Nephron (organoid): Measurements from ENCODE around the gene ZMYND8.
A peak's percentile ranks its signal among the peaks of the same experiment; 100 is the strongest.

Source experiments
- H3K27ac Mint-ChIP-seq, 3 experiments: 2 replicates each; pipeline ENCODE4 v1.8.0; 2020; ENCODE audit warnings: mixed read lengths in 3 of 3, mild to moderate bottlenecking in 2 of 3, moderate library complexity in 1 of 3
- H3K27me3 Mint-ChIP-seq: 2 replicates; pipeline ENCODE4 v1.8.0; 2021; ENCODE audit warnings: low read depth, mild to moderate bottlenecking, moderate library complexity, mixed read lengths
- H3K36me3 Mint-ChIP-seq: 2 replicates; pipeline ENCODE4 v1.8.0; 2020; ENCODE audit warnings: low read depth, mixed read lengths
- H3K4me1 Mint-ChIP-seq: 2 replicates; pipeline ENCODE4 v1.8.0; 2020; ENCODE audit warnings: mixed read lengths
- H3K4me3 Mint-ChIP-seq, 3 experiments: 2 replicates each; pipeline ENCODE4 v1.8.0; 2020; ENCODE audit warnings: mild to moderate bottlenecking in 3 of 3, mixed read lengths in 3 of 3, moderate library complexity in 2 of 3
- H3K9me3 Mint-ChIP-seq: 2 replicates; pipeline ENCODE4 v1.8.0; 2020; ENCODE audit warnings: mixed read lengths
- TF ChIP-seq, protein P1 (sequence below), 3 experiments: fragments of 200-600 bp; sonication (generic); IDR thresholded peaks; one replicate each; pipeline ENCODE4 v1.5.0; 2021; ENCODE audit warnings: antibody characterized with exemption in 3 of 3; ENCODE audit not compliant: unreplicated experiment in 3 of 3

ZMYND8 gene

DNA sequence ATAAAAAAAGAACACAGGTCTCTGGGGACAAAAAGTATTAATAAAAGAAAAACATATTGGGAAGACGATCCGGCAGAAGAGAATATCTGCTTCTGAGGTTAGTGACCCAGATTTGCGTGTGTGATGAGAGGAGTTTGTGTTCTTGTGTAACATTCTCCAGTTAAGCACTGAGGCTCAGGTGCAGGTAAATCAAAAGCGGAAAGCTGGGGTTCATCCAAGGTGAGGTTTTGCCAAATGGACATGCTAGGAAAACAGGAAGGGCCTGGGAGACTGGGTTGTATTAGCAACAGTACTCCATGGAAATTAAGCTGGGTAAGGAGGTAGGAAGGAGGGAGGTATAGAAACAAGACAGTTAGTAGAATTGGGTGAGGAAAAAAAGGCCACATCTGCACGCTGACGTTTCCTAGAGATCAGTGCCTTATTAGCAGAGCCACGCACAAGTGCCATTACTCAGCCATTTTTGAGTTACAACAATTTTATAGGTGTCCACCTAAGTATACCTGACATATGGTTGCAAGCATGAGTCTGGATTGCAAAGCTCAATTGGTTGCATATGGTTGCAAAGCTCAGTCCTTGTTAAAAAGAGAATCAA is 139.6 kb downstream of the ZMYND8 start:
- Mint-ChIP-seq H3K4me3 (no peak overlapping the region), H3K36me3 (peaks cover 55% of the 10 kb centered on the region)

GRCh38 chr20:47215653-47216397 is 140.7 kb downstream of the ZMYND8 start:
- Mint-ChIP-seq H3K36me3 (peaks cover 47% of the 10 kb centered on the region), H3K9me3 (no peaks in the 10 kb centered on the region), H3K27me3 (no peaks in the 10 kb centered on the region), H3K4me1 (no peaks in the 10 kb centered on the region), H3K27ac (no peak overlapping the region), H3K4me3 (no peak overlapping the region)
- TF ChIP-seq, protein P1, sequence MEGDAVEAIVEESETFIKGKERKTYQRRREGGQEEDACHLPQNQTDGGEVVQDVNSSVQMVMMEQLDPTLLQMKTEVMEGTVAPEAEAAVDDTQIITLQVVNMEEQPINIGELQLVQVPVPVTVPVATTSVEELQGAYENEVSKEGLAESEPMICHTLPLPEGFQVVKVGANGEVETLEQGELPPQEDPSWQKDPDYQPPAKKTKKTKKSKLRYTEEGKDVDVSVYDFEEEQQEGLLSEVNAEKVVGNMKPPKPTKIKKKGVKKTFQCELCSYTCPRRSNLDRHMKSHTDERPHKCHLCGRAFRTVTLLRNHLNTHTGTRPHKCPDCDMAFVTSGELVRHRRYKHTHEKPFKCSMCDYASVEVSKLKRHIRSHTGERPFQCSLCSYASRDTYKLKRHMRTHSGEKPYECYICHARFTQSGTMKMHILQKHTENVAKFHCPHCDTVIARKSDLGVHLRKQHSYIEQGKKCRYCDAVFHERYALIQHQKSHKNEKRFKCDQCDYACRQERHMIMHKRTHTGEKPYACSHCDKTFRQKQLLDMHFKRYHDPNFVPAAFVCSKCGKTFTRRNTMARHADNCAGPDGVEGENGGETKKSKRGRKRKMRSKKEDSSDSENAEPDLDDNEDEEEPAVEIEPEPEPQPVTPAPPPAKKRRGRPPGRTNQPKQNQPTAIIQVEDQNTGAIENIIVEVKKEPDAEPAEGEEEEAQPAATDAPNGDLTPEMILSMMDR (IDR thresholded peaks at IDR 0.05; ENCODE audit: unreplicated experiment in 3 of 3): no peak

More for the DNA sequence above, 139.6 kb downstream of the ZMYND8 start:
- Mint-ChIP-seq H3K27ac (peak overlapping the region in 1 of 3 experiments; percentile 56), H3K27me3 (no peaks in the 10 kb centered on the region), H3K4me1 (no peaks in the 10 kb centered on the region), H3K9me3 (no peaks in the 10 kb centered on the region)
- TF ChIP-seq, protein P1 (IDR thresholded peaks at IDR 0.05; ENCODE audit: unreplicated experiment in 3 of 3): no peak

DNA sequence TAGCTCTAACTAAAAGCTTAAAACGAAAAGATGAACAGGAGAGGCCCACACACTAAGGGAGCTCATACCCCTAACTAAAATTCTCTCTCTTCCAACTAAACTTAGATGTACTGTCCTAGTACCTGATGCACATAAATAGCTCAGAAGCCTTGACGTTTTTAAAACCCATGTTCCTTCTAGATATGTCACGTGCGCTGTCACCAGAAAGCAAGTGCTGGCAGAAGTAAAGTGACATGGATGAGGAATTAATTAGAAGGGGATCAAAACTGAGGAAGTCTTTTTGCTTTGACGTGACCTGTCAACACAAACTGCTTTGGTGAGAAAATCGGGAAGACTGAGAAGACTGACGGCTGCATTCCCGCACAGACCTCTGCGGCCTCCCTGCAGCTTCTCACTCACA is 142.5 kb downstream of the ZMYND8 start:
- TF ChIP-seq, protein P1 (IDR thresholded peaks at IDR 0.05; ENCODE audit: unreplicated experiment in 3 of 3): no peak
- H3K9me3 Mint-ChIP-seq: no peaks in the 10 kb centered on the region
- no peak overlapping the region for H3K4me3 Mint-ChIP-seq
- no peaks in the 10 kb centered on the region for H3K4me1 Mint-ChIP-seq
- no peaks in the 10 kb centered on the region for H3K27me3 Mint-ChIP-seq
- no peak overlapping the region for H3K27ac Mint-ChIP-seq
- H3K36me3 Mint-ChIP-seq: peaks cover 44% of the 10 kb centered on the region

DNA sequence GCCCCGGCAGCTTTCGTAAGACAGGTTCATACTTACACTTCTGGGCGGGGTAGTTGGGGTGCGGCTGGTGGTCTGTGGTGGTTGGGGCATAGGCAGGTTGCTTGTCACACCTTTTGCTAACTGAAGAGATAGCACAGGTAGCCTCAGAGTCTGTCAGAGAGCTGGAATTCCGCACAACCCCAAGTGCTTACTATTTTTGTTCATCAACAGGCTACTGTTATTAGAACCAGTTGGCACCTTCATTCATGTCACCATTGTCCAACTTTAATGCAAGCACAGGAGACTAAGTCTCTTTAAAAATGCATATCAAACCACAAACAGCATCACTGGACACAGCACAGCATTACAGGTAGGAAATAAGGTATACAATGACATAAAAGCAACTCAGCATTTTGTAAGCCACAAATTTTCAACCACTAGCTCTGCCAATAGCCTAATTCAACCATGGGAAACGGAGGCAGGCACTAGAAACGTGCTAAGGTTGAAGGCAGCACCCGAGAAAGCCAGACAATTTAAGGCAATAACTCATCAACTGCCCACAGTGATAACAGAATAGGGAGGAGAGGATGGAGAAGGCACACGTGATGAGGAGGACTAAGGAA is 143.8 kb downstream of the ZMYND8 start:
- no peaks in the 10 kb centered on the region for H3K27me3 Mint-ChIP-seq
- no peak overlapping the region for H3K4me3 Mint-ChIP-seq
- peaks cover 39% of the 10 kb centered on the region for H3K36me3 Mint-ChIP-seq
- TF ChIP-seq, protein P1 (IDR thresholded peaks at IDR 0.05; ENCODE audit: unreplicated experiment in 3 of 3): no peak
- H3K4me1 Mint-ChIP-seq: no peaks in the 10 kb centered on the region
- H3K9me3 Mint-ChIP-seq: no peaks in the 10 kb centered on the region
- no peak overlapping the region for H3K27ac Mint-ChIP-seq

DNA sequence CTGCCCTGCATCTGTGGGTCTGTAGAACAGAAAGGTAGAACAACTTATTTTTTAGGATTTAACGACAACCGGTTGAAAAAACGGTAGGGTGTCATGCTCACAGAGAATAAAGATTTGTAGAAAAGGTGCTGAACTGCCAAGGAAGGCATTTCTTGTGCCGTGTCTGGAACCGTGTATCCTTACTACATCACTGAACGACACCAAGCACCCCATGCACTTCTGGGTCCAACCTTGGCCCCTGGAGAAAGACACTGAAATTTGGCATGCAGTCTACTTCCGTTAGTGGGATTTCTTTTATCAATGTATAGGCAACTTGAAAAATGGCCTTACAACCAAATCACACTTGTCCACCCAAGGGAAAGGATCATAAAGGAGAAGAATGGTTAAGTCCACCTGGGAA is 145.5 kb downstream of the ZMYND8 start:
- no peaks in the 10 kb centered on the region for H3K9me3 Mint-ChIP-seq
- peaks cover 35% of the 10 kb centered on the region for H3K36me3 Mint-ChIP-seq
- no peak overlapping the region for H3K27ac Mint-ChIP-seq
- TF ChIP-seq, protein P1 (IDR thresholded peaks at IDR 0.05; ENCODE audit: unreplicated experiment in 3 of 3): no peak
- H3K4me1 Mint-ChIP-seq: no peaks in the 10 kb centered on the region
- H3K4me3 Mint-ChIP-seq: no peak overlapping the region
- no peaks in the 10 kb centered on the region for H3K27me3 Mint-ChIP-seq
